Measurements from ENCODE around the gene KCNQ1.

The KCNQ1 gene

GRCh38 chr11:2752923-2753322, 308.1 kb downstream of the KCNQ1 start:
- no peaks in the 10 kb centered on the region for H3K79me2 ChIP-seq (ENCODE audit: insufficient read depth, low read length)
- H3K4me1 ChIP-seq (ENCODE audit: insufficient read depth, low read length): no peaks in the 10 kb centered on the region
- H2AFZ ChIP-seq (ENCODE audit: low read depth, low read length): no peak overlapping the region
- no peak overlapping the region for H3K27ac ChIP-seq (ENCODE audit: low read length)
- no peak overlapping the region for H3K4me3 ChIP-seq (ENCODE audit: low read depth in 1 of 2, low read length in 2 of 2)
- no peak overlapping the region for H3K9ac ChIP-seq (ENCODE audit: low read depth, low read length)
- H3K4me2 ChIP-seq (ENCODE audit: insufficient read depth, low read length): no peak overlapping the region
- H3K27me3 ChIP-seq (ENCODE audit: insufficient read depth, low read length, poor library complexity): peaks cover 4% of the 10 kb centered on the region
- H3K9me3 ChIP-seq (ENCODE audit: insufficient read depth, low read length, severe bottlenecking): no peaks in the 10 kb centered on the region
- ATAC-seq (ENCODE audit: insufficient read depth, low read depth) (no peak), DNase-seq (no peak)
- no peaks in the 10 kb centered on the region for H3K36me3 ChIP-seq (ENCODE audit: insufficient read depth, low read length)
- TF ChIP-seq EZH2 (IDR thresholded peaks at IDR 0.05; ENCODE audit: borderline replicate concordance, low read depth, low read length, severe bottlenecking): no peak
- TF ChIP-seq, protein P1, sequence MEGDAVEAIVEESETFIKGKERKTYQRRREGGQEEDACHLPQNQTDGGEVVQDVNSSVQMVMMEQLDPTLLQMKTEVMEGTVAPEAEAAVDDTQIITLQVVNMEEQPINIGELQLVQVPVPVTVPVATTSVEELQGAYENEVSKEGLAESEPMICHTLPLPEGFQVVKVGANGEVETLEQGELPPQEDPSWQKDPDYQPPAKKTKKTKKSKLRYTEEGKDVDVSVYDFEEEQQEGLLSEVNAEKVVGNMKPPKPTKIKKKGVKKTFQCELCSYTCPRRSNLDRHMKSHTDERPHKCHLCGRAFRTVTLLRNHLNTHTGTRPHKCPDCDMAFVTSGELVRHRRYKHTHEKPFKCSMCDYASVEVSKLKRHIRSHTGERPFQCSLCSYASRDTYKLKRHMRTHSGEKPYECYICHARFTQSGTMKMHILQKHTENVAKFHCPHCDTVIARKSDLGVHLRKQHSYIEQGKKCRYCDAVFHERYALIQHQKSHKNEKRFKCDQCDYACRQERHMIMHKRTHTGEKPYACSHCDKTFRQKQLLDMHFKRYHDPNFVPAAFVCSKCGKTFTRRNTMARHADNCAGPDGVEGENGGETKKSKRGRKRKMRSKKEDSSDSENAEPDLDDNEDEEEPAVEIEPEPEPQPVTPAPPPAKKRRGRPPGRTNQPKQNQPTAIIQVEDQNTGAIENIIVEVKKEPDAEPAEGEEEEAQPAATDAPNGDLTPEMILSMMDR (IDR thresholded peaks at IDR 0.05; ENCODE audit: borderline replicate concordance, extremely low read depth, low read length, poor library complexity, severe bottlenecking): no peak
- no peaks in the 10 kb centered on the region for H4K20me1 ChIP-seq (ENCODE audit: insufficient read depth, low read length)

GRCh38 chr11:2754008-2754407, 309.2 kb downstream of the KCNQ1 start:
- Histone ChIP-seq H2AFZ (ENCODE audit: low read depth, low read length) (no peak overlapping the region), H3K27ac (ENCODE audit: low read length) (no peak overlapping the region), H3K79me2 (ENCODE audit: insufficient read depth, low read length) (no peaks in the 10 kb centered on the region), H3K4me3 (ENCODE audit: low read depth in 1 of 2, low read length in 2 of 2) (no peak overlapping the region), H3K4me2 (ENCODE audit: insufficient read depth, low read length) (no peak overlapping the region), H3K9ac (ENCODE audit: low read depth, low read length) (no peak overlapping the region), H3K36me3 (ENCODE audit: insufficient read depth, low read length) (no peaks in the 10 kb centered on the region), H3K9me3 (ENCODE audit: insufficient read depth, low read length, severe bottlenecking) (no peaks in the 10 kb centered on the region), H4K20me1 (ENCODE audit: insufficient read depth, low read length) (no peaks in the 10 kb centered on the region), H3K27me3 (ENCODE audit: insufficient read depth, low read length, poor library complexity) (peaks cover 4% of the 10 kb centered on the region), H3K4me1 (ENCODE audit: insufficient read depth, low read length) (no peaks in the 10 kb centered on the region)
- ATAC-seq (ENCODE audit: insufficient read depth, low read depth) (no peak), DNase-seq (no peak)
- no peak for TF ChIP-seq EZH2 (IDR thresholded peaks at IDR 0.05; ENCODE audit: borderline replicate concordance, low read depth, low read length, severe bottlenecking)
- TF ChIP-seq, protein P1 (IDR thresholded peaks at IDR 0.05; ENCODE audit: borderline replicate concordance, extremely low read depth, low read length, poor library complexity, severe bottlenecking): no peak

- Histone ChIP-seq H3K9ac (ENCODE audit: low read depth, low read length) (no peak overlapping the region), H3K9me3 (ENCODE audit: insufficient read depth, low read length, severe bottlenecking) (no peaks in the 10 kb centered on the region), H3K27ac (ENCODE audit: low read length) (no peak overlapping the region), H3K27me3 (ENCODE audit: insufficient read depth, low read length, poor library complexity) (peaks cover 4% of the 10 kb centered on the region), H3K4me3 (ENCODE audit: low read depth in 1 of 2, low read length in 2 of 2) (no peak overlapping the region), H3K79me2 (ENCODE audit: insufficient read depth, low read length) (no peaks in the 10 kb centered on the region), H3K4me2 (ENCODE audit: insufficient read depth, low read length) (no peak overlapping the region), H4K20me1 (ENCODE audit: insufficient read depth, low read length) (no peaks in the 10 kb centered on the region), H2AFZ (ENCODE audit: low read depth, low read length) (no peak overlapping the region), H3K4me1 (ENCODE audit: insufficient read depth, low read length) (no peaks in the 10 kb centered on the region), H3K36me3 (ENCODE audit: insufficient read depth, low read length) (no peaks in the 10 kb centered on the region)
- ATAC-seq (ENCODE audit: insufficient read depth, low read depth) (no peak), DNase-seq (no peak)
- no peak for TF ChIP-seq EZH2 (IDR thresholded peaks at IDR 0.05; ENCODE audit: borderline replicate concordance, low read depth, low read length, severe bottlenecking)
- TF ChIP-seq, protein P1 (IDR thresholded peaks at IDR 0.05; ENCODE audit: borderline replicate concordance, extremely low read depth, low read length, poor library complexity, severe bottlenecking): no peak
Observed at GRCh38 chr11:2755071-2755470, 310.3 kb downstream of the KCNQ1 start.

DNA sequence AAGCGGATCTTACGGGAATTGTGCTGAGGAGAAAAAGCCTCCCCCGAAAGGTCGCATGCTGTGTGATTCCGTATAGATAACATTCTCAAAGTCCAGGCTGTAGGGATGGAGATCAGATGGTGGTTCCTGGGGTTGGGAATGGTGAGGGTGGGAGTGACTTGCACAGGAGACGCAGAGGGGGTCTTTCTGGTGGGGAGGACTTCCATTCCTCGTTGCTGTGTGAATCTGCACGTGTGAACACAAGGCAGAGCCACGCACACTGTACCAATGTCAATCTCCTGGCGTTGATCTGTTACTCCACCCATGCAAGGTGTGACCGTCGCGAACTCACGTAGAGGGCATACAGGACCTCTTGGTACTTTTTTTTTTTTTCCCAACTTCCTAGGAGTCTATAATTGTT, 313.9 kb downstream of the KCNQ1 start:
- no peaks in the 10 kb centered on the region for H3K79me2 ChIP-seq (ENCODE audit: insufficient read depth, low read length)
- no peak overlapping the region for H3K27ac ChIP-seq (ENCODE audit: low read length)
- no peak overlapping the region for H3K9ac ChIP-seq (ENCODE audit: low read depth, low read length)
- H3K36me3 ChIP-seq (ENCODE audit: insufficient read depth, low read length): no peaks in the 10 kb centered on the region
- no peak overlapping the region for H3K4me2 ChIP-seq (ENCODE audit: insufficient read depth, low read length)
- H4K20me1 ChIP-seq (ENCODE audit: insufficient read depth, low read length): no peaks in the 10 kb centered on the region
- ATAC-seq (ENCODE audit: insufficient read depth, low read depth): no peak
- H3K4me1 ChIP-seq (ENCODE audit: insufficient read depth, low read length): no peaks in the 10 kb centered on the region
- H2AFZ ChIP-seq (ENCODE audit: low read depth, low read length): no peak overlapping the region
- no peak for TF ChIP-seq EZH2 (IDR thresholded peaks at IDR 0.05; ENCODE audit: borderline replicate concordance, low read depth, low read length, severe bottlenecking)
- TF ChIP-seq, protein P1 (IDR thresholded peaks at IDR 0.05; ENCODE audit: borderline replicate concordance, extremely low read depth, low read length, poor library complexity, severe bottlenecking): no peak
- H3K9me3 ChIP-seq (ENCODE audit: insufficient read depth, low read length, severe bottlenecking): no peaks in the 10 kb centered on the region
- H3K27me3 ChIP-seq (ENCODE audit: insufficient read depth, low read length, poor library complexity): no peaks in the 10 kb centered on the region
- no peak for DNase-seq
- no peak overlapping the region for H3K4me3 ChIP-seq (ENCODE audit: low read depth in 1 of 2, low read length in 2 of 2)
